SK-N-SH treated with all-trans-retinoic acid at 6 μM for 48 hours (cell line): Measurements from ENCODE around the gene HHAT.

Experiments
- ATAC-seq: fragments of 200-7000 bp; cut with Tn5 transposase; 3 replicates; pipeline ENCODE4 v1.9.1; 2020; ENCODE audit warnings: mild to moderate bottlenecking, moderate library complexity
- ARNTL ChIP-seq: fragments of 450-650 bp; formaldehyde crosslinking; IDR thresholded peaks from 2 replicates; pipeline ENCODE4 v1.5.0; 2020; ENCODE audit warnings: low read depth, mild to moderate bottlenecking, moderate library complexity, borderline replicate concordance
- BACH2 ChIP-seq: fragments of 250-450 bp; sonication (Bioruptor Pico); IDR thresholded peaks from 2 replicates; pipeline ENCODE4 v1.9.0; 2021; ENCODE audit warnings: mild to moderate bottlenecking, borderline replicate concordance
- CREB5 ChIP-seq: fragments of 250-450 bp; sonication (Bioruptor Pico); IDR thresholded peaks from 2 replicates; pipeline ENCODE4 v1.5.1; 2020; ENCODE audit warnings: low read depth, mild to moderate bottlenecking, moderate library complexity
- CSDC2 ChIP-seq: fragments of 250-450 bp; sonication (Bioruptor Pico); IDR thresholded peaks from 2 replicates; pipeline ENCODE4 v1.5.0; 2020; ENCODE audit warnings: mild to moderate bottlenecking, moderate library complexity
- CSRNP3 ChIP-seq: fragments of 250-450 bp; sonication (Bioruptor Pico); IDR thresholded peaks from 2 replicates; pipeline ENCODE4 v1.5.1; 2021; ENCODE audit warnings: mild to moderate bottlenecking, moderate library complexity
- ESRRG ChIP-seq: fragments of 250-450 bp; sonication (Bioruptor Pico); IDR thresholded peaks from 2 replicates; pipeline ENCODE4 v1.6.1; 2021; ENCODE audit warnings: mild to moderate bottlenecking
- GLIS3 ChIP-seq: fragments of 250-450 bp; sonication (Bioruptor Pico); IDR thresholded peaks from 2 replicates; pipeline ENCODE4 v1.5.0; 2020; ENCODE audit warnings: mild to moderate bottlenecking, moderate library complexity
- OSR1 ChIP-seq: fragments of 250-450 bp; sonication (Bioruptor Pico); IDR thresholded peaks from 2 replicates; pipeline ENCODE4 v1.8.0; 2022; ENCODE audit warnings: moderate library complexity, mild to moderate bottlenecking, inconsistent platforms
- PPARA ChIP-seq: fragments of 250-450 bp; sonication (Bioruptor Pico); IDR thresholded peaks from 2 replicates; pipeline ENCODE4 v1.5.0; 2020; ENCODE audit warnings: mild to moderate bottlenecking, borderline replicate concordance
- RARB ChIP-seq: fragments of 250-450 bp; sonication (Bioruptor Pico); IDR thresholded peaks from 2 replicates; pipeline ENCODE4 v1.8.0; 2021; ENCODE audit warnings: mild to moderate bottlenecking, moderate library complexity
- TCF4 ChIP-seq: fragments of 250-450 bp; sonication (Bioruptor Pico); IDR thresholded peaks from 2 replicates; pipeline ENCODE4 v1.8.0; 2021; ENCODE audit warnings: mild to moderate bottlenecking, moderate library complexity, borderline replicate concordance
- TOX ChIP-seq: fragments of 250-450 bp; sonication (Bioruptor Pico); IDR thresholded peaks from 2 replicates; pipeline ENCODE4 v1.8.0; 2021; ENCODE audit warnings: mild to moderate bottlenecking, moderate library complexity, borderline replicate concordance
- ZC3H10 ChIP-seq: fragments of 250-450 bp; sonication (Bioruptor Pico); IDR thresholded peaks from 2 replicates; pipeline ENCODE4 v1.5.1; 2021; ENCODE audit warnings: mild to moderate bottlenecking, moderate library complexity
- ZFP3 ChIP-seq: fragments of 250-450 bp; sonication (Bioruptor Pico); IDR thresholded peaks from 2 replicates; pipeline ENCODE4 v1.5.0; 2020; ENCODE audit warnings: mild to moderate bottlenecking, moderate library complexity
- ZNF565 ChIP-seq: fragments of 450-650 bp; formaldehyde crosslinking; conservative IDR thresholded peaks from 2 replicates; pipeline ENCODE4 v1.5.0; 2020; ENCODE audit warnings: low read depth, mild to moderate bottlenecking, moderate library complexity
- ZNF8 ChIP-seq: fragments of 450-650 bp; formaldehyde crosslinking; IDR thresholded peaks from 2 replicates; pipeline ENCODE4 v1.5.0; 2020; ENCODE audit warnings: mild to moderate bottlenecking, moderate library complexity
- TF ChIP-seq, protein P1 (sequence below): fragments of 250-450 bp; sonication (Bioruptor Pico); IDR thresholded peaks from 2 replicates; pipeline ENCODE4 v1.8.0; 2021; ENCODE audit warnings: low read depth, mild to moderate bottlenecking, moderate library complexity, borderline replicate concordance
- TF ChIP-seq, protein P2 (sequence below): fragments of 250-450 bp; sonication (Bioruptor Pico); IDR thresholded peaks from 2 replicates; pipeline ENCODE4 v1.5.0; 2020; ENCODE audit warnings: mild to moderate bottlenecking, moderate library complexity

The HHAT gene

DNA sequence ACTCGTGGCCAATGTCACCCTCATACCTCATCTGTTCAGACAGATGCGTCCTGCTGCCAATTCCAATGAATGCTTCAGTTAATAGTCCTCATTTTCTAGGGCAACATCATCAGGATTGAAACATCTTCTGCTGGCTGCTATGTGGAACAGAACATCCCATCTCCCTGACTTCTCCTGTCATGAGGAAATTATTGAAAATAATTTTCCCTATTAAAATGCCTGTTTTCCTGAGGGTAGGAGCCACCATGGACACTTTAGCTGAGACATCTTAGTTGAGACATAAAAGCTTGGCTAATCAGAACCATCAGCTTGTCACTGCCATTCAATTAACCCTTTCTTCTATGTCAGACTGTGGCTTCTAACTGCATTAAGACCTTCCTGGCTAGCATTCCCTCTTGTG is 396.1 kb downstream of the HHAT start:
- no peak for TF ChIP-seq ZNF8 (CRISPR knock-in tag)
- TF ChIP-seq, protein P1, sequence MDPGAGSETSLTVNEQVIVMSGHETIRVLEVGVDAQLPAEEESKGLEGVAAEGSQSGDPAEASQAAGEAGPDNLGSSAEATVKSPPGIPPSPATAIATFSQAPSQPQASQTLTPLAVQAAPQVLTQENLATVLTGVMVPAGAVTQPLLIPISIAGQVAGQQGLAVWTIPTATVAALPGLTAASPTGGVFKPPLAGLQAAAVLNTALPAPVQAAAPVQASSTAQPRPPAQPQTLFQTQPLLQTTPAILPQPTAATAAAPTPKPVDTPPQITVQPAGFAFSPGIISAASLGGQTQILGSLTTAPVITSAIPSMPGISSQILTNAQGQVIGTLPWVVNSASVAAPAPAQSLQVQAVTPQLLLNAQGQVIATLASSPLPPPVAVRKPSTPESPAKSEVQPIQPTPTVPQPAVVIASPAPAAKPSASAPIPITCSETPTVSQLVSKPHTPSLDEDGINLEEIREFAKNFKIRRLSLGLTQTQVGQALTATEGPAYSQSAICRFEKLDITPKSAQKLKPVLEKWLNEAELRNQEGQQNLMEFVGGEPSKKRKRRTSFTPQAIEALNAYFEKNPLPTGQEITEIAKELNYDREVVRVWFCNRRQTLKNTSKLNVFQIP (CRISPR knock-in tag), result no peak
- no peak for TF ChIP-seq GLIS3 (CRISPR knock-in tag)
- no peak for TF ChIP-seq RARB
- TF ChIP-seq TCF4, result no peak
- no peak for TF ChIP-seq CSRNP3 (CRISPR knock-in tag)
- TF ChIP-seq ESRRG (CRISPR knock-in tag), result no peak
- TF ChIP-seq ARNTL (CRISPR knock-in tag), result no peak
- no peak for TF ChIP-seq ZC3H10
- no peak for TF ChIP-seq TOX (CRISPR knock-in tag)
- TF ChIP-seq ZFP3 (CRISPR knock-in tag), result no peak
- TF ChIP-seq, protein P2, sequence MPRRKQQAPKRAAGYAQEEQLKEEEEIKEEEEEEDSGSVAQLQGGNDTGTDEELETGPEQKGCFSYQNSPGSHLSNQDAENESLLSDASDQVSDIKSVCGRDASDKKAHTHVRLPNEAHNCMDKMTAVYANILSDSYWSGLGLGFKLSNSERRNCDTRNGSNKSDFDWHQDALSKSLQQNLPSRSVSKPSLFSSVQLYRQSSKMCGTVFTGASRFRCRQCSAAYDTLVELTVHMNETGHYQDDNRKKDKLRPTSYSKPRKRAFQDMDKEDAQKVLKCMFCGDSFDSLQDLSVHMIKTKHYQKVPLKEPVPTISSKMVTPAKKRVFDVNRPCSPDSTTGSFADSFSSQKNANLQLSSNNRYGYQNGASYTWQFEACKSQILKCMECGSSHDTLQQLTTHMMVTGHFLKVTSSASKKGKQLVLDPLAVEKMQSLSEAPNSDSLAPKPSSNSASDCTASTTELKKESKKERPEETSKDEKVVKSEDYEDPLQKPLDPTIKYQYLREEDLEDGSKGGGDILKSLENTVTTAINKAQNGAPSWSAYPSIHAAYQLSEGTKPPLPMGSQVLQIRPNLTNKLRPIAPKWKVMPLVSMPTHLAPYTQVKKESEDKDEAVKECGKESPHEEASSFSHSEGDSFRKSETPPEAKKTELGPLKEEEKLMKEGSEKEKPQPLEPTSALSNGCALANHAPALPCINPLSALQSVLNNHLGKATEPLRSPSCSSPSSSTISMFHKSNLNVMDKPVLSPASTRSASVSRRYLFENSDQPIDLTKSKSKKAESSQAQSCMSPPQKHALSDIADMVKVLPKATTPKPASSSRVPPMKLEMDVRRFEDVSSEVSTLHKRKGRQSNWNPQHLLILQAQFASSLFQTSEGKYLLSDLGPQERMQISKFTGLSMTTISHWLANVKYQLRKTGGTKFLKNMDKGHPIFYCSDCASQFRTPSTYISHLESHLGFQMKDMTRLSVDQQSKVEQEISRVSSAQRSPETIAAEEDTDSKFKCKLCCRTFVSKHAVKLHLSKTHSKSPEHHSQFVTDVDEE (CRISPR knock-in tag), result no peak
- TF ChIP-seq ZNF565, result no peak
- no peak for TF ChIP-seq BACH2 (CRISPR knock-in tag)
- TF ChIP-seq CREB5 (CRISPR knock-in tag), result no peak
- TF ChIP-seq PPARA (CRISPR knock-in tag), result no peak
- TF ChIP-seq OSR1 (CRISPR knock-in tag), result no peak
- TF ChIP-seq CSDC2 (CRISPR knock-in tag), result no peak
- ATAC-seq, result no peak
